K562 (cell line): ENCODE results near the gene GIMAP8.

Source experiments
- BHLHE40 ChIP-seq: IDR thresholded peaks from 2 replicates; pipeline ENCODE4 v1.6.1; 2011; ENCODE audit warnings: low read length, improper control_type of control experiment
- FOS ChIP-seq: IDR thresholded peaks from 3 replicates; pipeline ENCODE4 v1.6.1; 2011; ENCODE audit not compliant: insufficient read length; ENCODE audit errors: extremely low read depth
- GABPA ChIP-seq: fragments of 200-800 bp; sonication (Bioruptor generic); conservative IDR thresholded peaks from 2 replicates; pipeline ENCODE4 v1.6.1; 2016; ENCODE audit warnings: low read depth, missing genetic modification characterization, missing compliant biosample characterization
- NFE2 ChIP-seq: IDR thresholded peaks from 2 replicates; pipeline ENCODE4 v1.6.1; 2014; ENCODE audit warnings: antibody characterized with exemption, low read depth
- ZNF263 ChIP-seq: sonication (generic); formaldehyde crosslinking; IDR thresholded peaks from 2 replicates; pipeline ENCODE4 v1.8.0; 2022; ENCODE audit warnings: mild to moderate bottlenecking, missing genetic modification reagents, borderline replicate concordance
- TF ChIP-seq, protein P1 (sequence below), 3 experiments: IDR thresholded peaks in 2 of 3; conservative IDR thresholded peaks in 1 of 3; 2 replicates each; pipeline ENCODE4 v1.5.1; 2011 to 2012; ENCODE audit warnings: low read length in 3 of 3, mild to moderate bottlenecking in 3 of 3, control low read depth in 2 of 3, improper control_type of control experiment in 1 of 3, inconsistent platforms in 1 of 3, low read depth in 1 of 3, mixed read lengths in 1 of 3, moderate library complexity in 1 of 3; ENCODE audit not compliant: insufficient read depth in 2 of 3

DNA sequence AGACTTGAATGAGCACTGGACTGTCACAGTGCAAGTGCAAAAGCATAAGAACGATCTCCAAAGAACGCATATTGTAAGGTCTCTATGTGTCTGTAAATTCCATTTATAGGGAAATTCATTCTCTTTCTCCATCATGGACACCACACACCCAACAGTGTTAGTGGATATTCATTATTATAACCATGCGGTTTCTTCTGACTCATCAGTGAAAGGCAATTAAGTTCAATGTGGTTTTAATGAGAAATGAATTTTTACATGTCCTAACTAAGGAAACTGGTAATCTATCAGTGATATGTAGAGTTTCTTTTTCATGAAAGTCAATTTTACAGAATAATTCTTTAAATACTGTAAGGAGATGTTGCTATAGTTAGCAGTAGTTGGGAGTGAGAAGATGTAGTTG lies 25.9 kb downstream of the GIMAP8 start:
- TF ChIP-seq GABPA (no peak), FOS (no peak), ZNF263 (CRISPR knock-in tag) (no peak), BHLHE40 (no peak), NFE2 (no peak)
- TF ChIP-seq, protein P1, sequence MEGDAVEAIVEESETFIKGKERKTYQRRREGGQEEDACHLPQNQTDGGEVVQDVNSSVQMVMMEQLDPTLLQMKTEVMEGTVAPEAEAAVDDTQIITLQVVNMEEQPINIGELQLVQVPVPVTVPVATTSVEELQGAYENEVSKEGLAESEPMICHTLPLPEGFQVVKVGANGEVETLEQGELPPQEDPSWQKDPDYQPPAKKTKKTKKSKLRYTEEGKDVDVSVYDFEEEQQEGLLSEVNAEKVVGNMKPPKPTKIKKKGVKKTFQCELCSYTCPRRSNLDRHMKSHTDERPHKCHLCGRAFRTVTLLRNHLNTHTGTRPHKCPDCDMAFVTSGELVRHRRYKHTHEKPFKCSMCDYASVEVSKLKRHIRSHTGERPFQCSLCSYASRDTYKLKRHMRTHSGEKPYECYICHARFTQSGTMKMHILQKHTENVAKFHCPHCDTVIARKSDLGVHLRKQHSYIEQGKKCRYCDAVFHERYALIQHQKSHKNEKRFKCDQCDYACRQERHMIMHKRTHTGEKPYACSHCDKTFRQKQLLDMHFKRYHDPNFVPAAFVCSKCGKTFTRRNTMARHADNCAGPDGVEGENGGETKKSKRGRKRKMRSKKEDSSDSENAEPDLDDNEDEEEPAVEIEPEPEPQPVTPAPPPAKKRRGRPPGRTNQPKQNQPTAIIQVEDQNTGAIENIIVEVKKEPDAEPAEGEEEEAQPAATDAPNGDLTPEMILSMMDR (IDR thresholded peaks at IDR 0.05 in 2 of 3, conservative IDR thresholded peaks at IDR 0.05 in 1 of 3; ENCODE audit: insufficient read depth in 2 of 3, low read depth in 1 of 3, low read length in 3 of 3): no peak
